Body of pancreas (tissue), 4 donors: ENCODE measurements around the gene ATXN1. TPM values are rescaled to one million over a fixed set of nuclear protein-coding genes. Genes with fewer than 3 reads are reported as not detected.

Experiments used
- ATAC-seq: fragments of 150-250 bp; one replicate; pipeline ENCODE4 v1.9.1; 2016
- DNase-seq, 4 donors: peaks; one replicate each; pipeline ENCODE4 v3.0.0-alpha.2; 2019
- H3K27ac ChIP-seq, 4 donors: fragments of 200-600 bp; sonication (generic); 1 replicate in 3 of 4; 2 replicates in 1 of 4; pipeline versions ENCODE4 v1.5.1 to v1.6.1; 2016 to 2019; ENCODE audit warnings: mild to moderate bottlenecking in 1 of 4, mixed read lengths in 1 of 4, moderate library complexity in 1 of 4
- H3K27me3 ChIP-seq, 2 donors: fragments of 200-600 bp; sonication (generic); one replicate each; pipeline ENCODE4 v1.6.0; 2016; ENCODE audit warnings: mild to moderate bottlenecking in 1 of 2
- H3K36me3 ChIP-seq, 2 donors: fragments of 200-600 bp; sonication (generic); replicated peaks in 1 of 2; 2 replicates each; pipeline ENCODE4 v1.5.1; 2016; ENCODE audit warnings: low read depth in 2 of 2; ENCODE audit not compliant: insufficient read depth in 1 of 2
- H3K4me1 ChIP-seq: fragments of 200-600 bp; sonication (generic); one replicate; pipeline ENCODE4 v1.6.0; 2016
- H3K4me3 ChIP-seq, 2 donors: fragments of 200-600 bp; sonication (generic); 1 replicate in 1 of 2; 2 replicates in 1 of 2; pipeline ENCODE4 v1.5.1; 2016 to 2019
- H3K9me3 ChIP-seq, 3 donors: fragments of 200-600 bp; sonication (generic); 1 replicate in 2 of 3; 2 replicates in 1 of 3; pipeline ENCODE4 v1.5.1; 2016
- POLR2A ChIP-seq, 3 donors: fragments of 450-650 bp; IDR thresholded peaks; one replicate each; pipeline ENCODE4 v1.6.1; 2016; ENCODE audit warnings: antibody characterized with exemption in 3 of 3, mild to moderate bottlenecking in 2 of 3
- WGBS, 2 donors: methylation state at CpG; one replicate each; pipeline ENCODE4 v1.1.5; 2017; 5-methylcytosine and 5-hydroxymethylcytosine counted together
- intact Hi-C: fragments of 100-400 bp; cut with DNase I; formaldehyde crosslinking; loops from one replicate; pipeline ENCODE4 v1.15.1; 2023
- total RNA-seq, 2 donors: library from RNA; depleted of rRNA; stranded (reverse); fragments of >200 nt; gene quantifications; one replicate each; pipeline ENCODE4 v1.1.0, GENCODE V29; 2016
- TF ChIP-seq, protein P1 (sequence below), 7 experiments: fragments of 450-650 bp in 4 of 7; fragments of 200-600 bp in 3 of 7; sonication (generic) in 3 of 7; IDR thresholded peaks; one replicate each; pipeline ENCODE4 v1.5.1; 2016 to 2019; ENCODE audit warnings: antibody characterized with exemption in 7 of 7

The ATXN1 gene
- total RNA-seq, 2 donors from 2014 or later: 24.6 to 24.7 TPM

DNA sequence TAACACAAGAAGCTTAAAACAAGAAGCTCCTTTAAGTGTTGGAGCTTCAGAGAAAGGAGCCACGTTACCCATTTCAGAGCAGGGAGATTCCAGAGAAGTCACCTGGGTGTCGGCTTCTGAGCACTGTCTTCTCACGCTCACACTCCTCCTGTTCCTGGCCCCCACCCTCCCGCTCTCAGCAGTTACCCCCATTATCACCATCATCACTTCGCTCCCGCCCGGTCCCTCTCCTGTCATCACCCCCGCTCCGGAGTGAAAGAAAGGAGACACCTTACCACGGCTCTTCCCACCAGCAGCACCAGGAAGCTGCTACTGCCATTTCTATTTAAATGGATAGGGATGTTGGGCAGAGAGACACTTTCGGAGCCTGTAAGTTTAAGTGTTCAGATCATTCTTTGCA is 399.0 kb downstream of the ATXN1 start:
- Histone ChIP-seq H3K27ac (no peak overlapping the region), H3K9me3 (no peaks in the 10 kb centered on the region), H3K27me3 (no peaks in the 10 kb centered on the region), H3K4me1 (peaks cover 6% of the 10 kb centered on the region), H3K36me3 (no peaks in the 10 kb centered on the region), H3K4me3 (no peak overlapping the region)
- ATAC-seq (no peak), DNase-seq (no peak)
- intact Hi-C loops: no loop called here
- WGBS, 2 donors: 78 to 92% methylated on average over 11 of the region's 11 CpGs
- TF ChIP-seq POLR2A (IDR thresholded peaks at IDR 0.05): no peak
- TF ChIP-seq, protein P1, sequence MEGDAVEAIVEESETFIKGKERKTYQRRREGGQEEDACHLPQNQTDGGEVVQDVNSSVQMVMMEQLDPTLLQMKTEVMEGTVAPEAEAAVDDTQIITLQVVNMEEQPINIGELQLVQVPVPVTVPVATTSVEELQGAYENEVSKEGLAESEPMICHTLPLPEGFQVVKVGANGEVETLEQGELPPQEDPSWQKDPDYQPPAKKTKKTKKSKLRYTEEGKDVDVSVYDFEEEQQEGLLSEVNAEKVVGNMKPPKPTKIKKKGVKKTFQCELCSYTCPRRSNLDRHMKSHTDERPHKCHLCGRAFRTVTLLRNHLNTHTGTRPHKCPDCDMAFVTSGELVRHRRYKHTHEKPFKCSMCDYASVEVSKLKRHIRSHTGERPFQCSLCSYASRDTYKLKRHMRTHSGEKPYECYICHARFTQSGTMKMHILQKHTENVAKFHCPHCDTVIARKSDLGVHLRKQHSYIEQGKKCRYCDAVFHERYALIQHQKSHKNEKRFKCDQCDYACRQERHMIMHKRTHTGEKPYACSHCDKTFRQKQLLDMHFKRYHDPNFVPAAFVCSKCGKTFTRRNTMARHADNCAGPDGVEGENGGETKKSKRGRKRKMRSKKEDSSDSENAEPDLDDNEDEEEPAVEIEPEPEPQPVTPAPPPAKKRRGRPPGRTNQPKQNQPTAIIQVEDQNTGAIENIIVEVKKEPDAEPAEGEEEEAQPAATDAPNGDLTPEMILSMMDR (IDR thresholded peaks at IDR 0.05): no peak

DNA sequence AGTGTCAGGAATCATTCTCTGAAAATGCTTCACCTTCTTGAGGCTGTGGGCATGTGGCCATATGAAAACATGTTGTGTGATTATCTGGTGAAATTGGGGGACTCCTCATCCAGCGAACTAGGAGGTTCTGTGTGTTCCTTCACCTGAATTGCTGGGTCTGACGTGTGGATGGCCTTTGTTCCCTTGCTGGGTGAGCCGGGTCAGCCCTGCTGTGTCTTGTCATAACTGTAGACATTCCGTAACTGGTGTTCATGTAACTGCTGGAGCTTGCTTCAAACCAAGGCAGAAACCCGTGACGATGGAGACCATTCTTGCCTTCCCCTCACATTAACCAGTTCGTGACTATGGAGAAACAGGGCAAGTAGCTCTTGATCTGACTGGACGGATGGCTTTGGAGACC is 399.4 kb downstream of the ATXN1 start:
- H3K4me1 ChIP-seq: peaks cover 1% of the 10 kb centered on the region
- DNase-seq: no peak
- intact Hi-C loops: no loop called here
- no peaks in the 10 kb centered on the region for H3K27me3 ChIP-seq
- H3K4me3 ChIP-seq: no peak overlapping the region
- H3K9me3 ChIP-seq: no peaks in the 10 kb centered on the region
- 69 to 88% methylated on average over 7 to 8 of the region's 8 CpGs for WGBS, 2 donors
- no peaks in the 10 kb centered on the region for H3K36me3 ChIP-seq
- no peak for ATAC-seq
- H3K27ac ChIP-seq: no peak overlapping the region
- no peak for TF ChIP-seq POLR2A (IDR thresholded peaks at IDR 0.05)
- TF ChIP-seq, protein P1 (IDR thresholded peaks at IDR 0.05): no peak

DNA sequence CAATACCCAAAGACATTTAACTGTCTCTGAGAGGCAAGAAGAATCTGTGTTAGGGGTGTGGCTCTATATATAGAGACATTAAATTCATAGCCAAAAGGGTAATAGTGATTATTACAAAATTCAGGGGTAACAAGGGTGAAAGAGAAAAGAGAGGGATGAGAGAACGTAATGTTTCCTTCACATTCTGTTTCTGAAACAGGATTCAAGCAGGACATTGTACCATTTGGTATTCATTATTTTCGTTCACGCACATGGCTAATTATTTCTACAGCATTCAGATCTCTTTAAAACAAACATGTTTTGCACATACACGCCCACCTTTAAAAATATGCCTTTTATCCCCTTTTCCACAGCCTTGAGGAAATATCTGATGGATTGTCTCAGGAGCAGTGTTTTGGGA is 400.1 kb downstream of the ATXN1 start:
- ATAC-seq: no peak
- no peak overlapping the region for H3K27ac ChIP-seq
- intact Hi-C loops: no loop called here
- no peaks in the 10 kb centered on the region for H3K9me3 ChIP-seq
- H3K36me3 ChIP-seq: no peaks in the 10 kb centered on the region
- no peaks in the 10 kb centered on the region for H3K4me1 ChIP-seq
- no peak overlapping the region for H3K4me3 ChIP-seq
- no peaks in the 10 kb centered on the region for H3K27me3 ChIP-seq
- 86 to 88% methylated on average over 4 of the region's 4 CpGs for WGBS, 2 donors
- TF ChIP-seq, protein P1 (IDR thresholded peaks at IDR 0.05): no peak
- no peak for TF ChIP-seq POLR2A (IDR thresholded peaks at IDR 0.05)
- no peak for DNase-seq

DNA sequence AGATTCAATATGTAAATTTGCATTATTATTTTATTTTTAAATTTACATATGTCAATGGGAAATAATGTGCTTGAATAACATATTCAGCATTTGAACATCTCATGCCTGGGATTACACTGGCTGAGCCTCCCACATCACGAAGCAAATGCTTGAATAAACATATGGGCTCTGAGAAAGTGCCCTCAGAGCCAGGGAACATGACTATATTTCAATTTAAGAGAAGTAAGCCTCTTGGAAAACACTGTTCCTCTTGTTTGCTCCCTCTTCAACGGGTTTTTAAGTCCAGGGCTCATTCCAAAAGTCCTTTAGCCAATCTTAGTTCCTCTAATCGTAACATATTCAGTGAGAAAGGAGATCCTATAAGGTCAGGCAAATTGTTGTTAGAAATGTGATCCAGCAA is 400.9 kb downstream of the ATXN1 start:
- no peaks in the 10 kb centered on the region for H3K9me3 ChIP-seq
- no peak overlapping the region for H3K4me3 ChIP-seq
- WGBS, 2 donors: 78 to 96% methylated on average over 3 of the region's 3 CpGs
- no peaks in the 10 kb centered on the region for H3K27me3 ChIP-seq
- no peaks in the 10 kb centered on the region for H3K4me1 ChIP-seq
- intact Hi-C loops: no loop called here
- no peak overlapping the region for H3K27ac ChIP-seq
- ATAC-seq (no peak), DNase-seq (no peak)
- TF ChIP-seq, protein P1 (IDR thresholded peaks at IDR 0.05): no peak
- TF ChIP-seq POLR2A (IDR thresholded peaks at IDR 0.05): no peak
- H3K36me3 ChIP-seq: no peaks in the 10 kb centered on the region

DNA sequence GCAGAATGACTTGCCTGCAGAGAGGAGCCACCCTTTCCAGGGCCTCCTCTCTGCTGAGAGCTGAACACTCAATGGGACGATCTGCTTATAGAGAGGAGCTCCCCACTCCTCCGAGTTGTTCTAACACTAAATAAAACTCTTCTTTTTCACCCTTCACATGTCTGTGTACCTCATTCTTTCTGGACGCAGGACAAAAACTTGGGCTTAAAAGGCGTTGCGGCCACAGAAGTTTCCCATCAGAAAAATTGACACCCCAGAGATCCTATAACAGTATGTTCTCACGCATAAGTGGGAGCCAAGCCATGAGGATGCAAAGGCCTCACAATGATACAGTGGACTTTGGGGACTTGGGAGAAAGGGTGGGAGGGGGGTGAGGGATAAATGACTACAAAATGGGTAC is 401.7 kb downstream of the ATXN1 start:
- TF ChIP-seq, protein P1 (IDR thresholded peaks at IDR 0.05): no peak
- TF ChIP-seq POLR2A (IDR thresholded peaks at IDR 0.05): no peak
- no peak overlapping the region for H3K4me3 ChIP-seq
- intact Hi-C loops: no loop called here
- H3K27ac ChIP-seq: no peak overlapping the region
- H3K27me3 ChIP-seq: no peaks in the 10 kb centered on the region
- no peaks in the 10 kb centered on the region for H3K9me3 ChIP-seq
- WGBS, 2 donors: 92 to 95% methylated on average over 6 of the region's 6 CpGs
- ATAC-seq: no peak
- no peaks in the 10 kb centered on the region for H3K36me3 ChIP-seq
- DNase-seq: no peak
- no peaks in the 10 kb centered on the region for H3K4me1 ChIP-seq
